ENCODE measurements around the gene MAP2K5.

Gene MAP2K5

GRCh38 chr15:67700023-67700422 is 157.5 kb downstream of the MAP2K5 start:
- no peak for TF ChIP-seq CTCF (IDR thresholded peaks at IDR 0.05; ENCODE audit: extremely low read depth, insufficient read depth, missing control alignments)
- in situ Hi-C loops (cut with MboI; ENCODE audit: low pct_unique_long_range_greater_than_20kb, low sequenced_read_pairs, unreplicated experiment) = no loop called here
- DNase-seq (ENCODE audit: low spot score) = no peak

GRCh38 chr15:67701669-67702068 is 159.2 kb downstream of the MAP2K5 start:
- no peak for DNase-seq (ENCODE audit: low spot score)
- in situ Hi-C loops (cut with MboI; ENCODE audit: low pct_unique_long_range_greater_than_20kb, low sequenced_read_pairs, unreplicated experiment) = no loop called here
- no peak for TF ChIP-seq CTCF (IDR thresholded peaks at IDR 0.05; ENCODE audit: extremely low read depth, insufficient read depth, missing control alignments)

GRCh38 chr15:67707520-67708283 is 165.2 kb downstream of the MAP2K5 start:
- no peak for DNase-seq (ENCODE audit: low spot score)
- in situ Hi-C loops (cut with MboI; ENCODE audit: low pct_unique_long_range_greater_than_20kb, low sequenced_read_pairs, unreplicated experiment) = no loop called here
- TF ChIP-seq CTCF (IDR thresholded peaks at IDR 0.05; ENCODE audit: extremely low read depth, insufficient read depth, missing control alignments) = no peak

DNA sequence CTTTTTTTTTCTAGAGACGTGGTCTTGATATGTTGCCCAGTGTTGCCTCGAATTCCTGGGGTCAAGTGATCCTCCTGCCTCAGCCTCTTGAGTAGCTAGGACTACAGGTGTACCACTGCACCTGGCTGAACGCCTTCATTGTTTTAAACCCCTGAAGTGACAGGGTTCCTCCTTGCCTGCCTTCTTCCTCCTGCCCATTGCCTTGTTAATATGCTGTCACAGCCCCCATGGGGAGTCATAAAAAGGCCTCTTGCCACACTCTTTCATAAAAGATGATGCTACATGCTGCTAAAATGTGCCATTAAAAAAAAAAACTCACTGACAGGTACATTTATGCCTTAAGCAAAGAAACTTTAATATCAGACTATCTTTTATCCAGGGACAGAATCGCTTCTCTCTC is 166.0 kb downstream of the MAP2K5 start:
- in situ Hi-C loops (cut with MboI; ENCODE audit: low pct_unique_long_range_greater_than_20kb, low sequenced_read_pairs, unreplicated experiment) = no loop called here
- no peak for DNase-seq (ENCODE audit: low spot score)
- TF ChIP-seq CTCF (IDR thresholded peaks at IDR 0.05; ENCODE audit: extremely low read depth, insufficient read depth, missing control alignments) = no peak

DNA sequence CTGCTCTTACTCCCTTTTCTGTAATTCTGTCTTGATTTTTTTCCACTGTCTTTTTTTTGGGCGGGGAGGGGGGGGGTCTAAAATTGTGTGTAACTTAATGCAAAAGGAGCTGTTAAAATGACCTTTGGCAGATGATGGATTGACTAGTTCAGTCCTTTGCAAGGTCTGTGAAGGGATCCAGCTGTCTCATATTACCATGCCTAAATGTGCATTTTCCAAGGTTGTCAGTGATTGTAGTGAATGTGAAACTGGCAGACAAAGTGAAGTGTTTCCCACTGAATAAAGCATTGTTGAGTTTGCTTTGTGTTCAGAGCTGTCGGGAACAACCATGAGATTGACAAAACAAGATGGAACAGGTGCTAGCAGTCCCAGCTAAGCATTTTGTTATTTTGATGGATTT is 172.7 kb downstream of the MAP2K5 start:
- in situ Hi-C loops (cut with MboI; ENCODE audit: low pct_unique_long_range_greater_than_20kb, low sequenced_read_pairs, unreplicated experiment) = no loop called here
- TF ChIP-seq CTCF (IDR thresholded peaks at IDR 0.05; ENCODE audit: extremely low read depth, insufficient read depth, missing control alignments) = no peak
- DNase-seq (ENCODE audit: low spot score) = no peak

DNA sequence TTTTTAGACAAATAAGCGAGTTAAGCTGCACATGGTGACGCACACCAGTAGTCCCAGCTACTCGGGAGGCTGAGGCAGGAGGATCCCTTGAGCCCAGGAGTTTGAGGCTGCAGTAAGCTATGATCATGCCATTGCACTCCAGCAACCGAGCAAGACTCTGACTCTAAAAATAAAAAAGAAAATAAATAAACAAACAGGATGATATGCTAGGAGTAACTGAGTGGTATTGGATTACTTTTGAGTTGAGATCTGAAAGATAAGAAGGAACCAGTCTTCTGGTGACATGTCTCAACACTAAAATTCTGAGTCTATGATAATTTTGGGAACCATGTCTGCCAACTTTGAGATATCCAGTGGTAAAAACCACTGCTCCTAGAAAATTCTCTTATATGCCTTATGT is 173.7 kb downstream of the MAP2K5 start:
- no peak for DNase-seq (ENCODE audit: low spot score)
- in situ Hi-C loops (cut with MboI; ENCODE audit: low pct_unique_long_range_greater_than_20kb, low sequenced_read_pairs, unreplicated experiment) = no loop called here
- TF ChIP-seq CTCF (IDR thresholded peaks at IDR 0.05; ENCODE audit: extremely low read depth, insufficient read depth, missing control alignments) = no peak

Data from GM13977 (cell line).